Activated CD4-positive, alpha-beta T cell treated with anti-CD3 and anti-CD28 coated beads, Interleukin-2, amount 50 U/mL, for 48 hours (primary cell): ENCODE measurements around the gene CCDC69.

Experiments
- DNase-seq, 2 experiments: peaks; one replicate each; pipeline ENCODE4 v3.0.0-alpha.2; 2020

Gene CCDC69

GRCh38 chr5:151140686-151141459 lies 83.0 kb downstream of the CCDC69 start:
- DNase-seq = no peak

DNA sequence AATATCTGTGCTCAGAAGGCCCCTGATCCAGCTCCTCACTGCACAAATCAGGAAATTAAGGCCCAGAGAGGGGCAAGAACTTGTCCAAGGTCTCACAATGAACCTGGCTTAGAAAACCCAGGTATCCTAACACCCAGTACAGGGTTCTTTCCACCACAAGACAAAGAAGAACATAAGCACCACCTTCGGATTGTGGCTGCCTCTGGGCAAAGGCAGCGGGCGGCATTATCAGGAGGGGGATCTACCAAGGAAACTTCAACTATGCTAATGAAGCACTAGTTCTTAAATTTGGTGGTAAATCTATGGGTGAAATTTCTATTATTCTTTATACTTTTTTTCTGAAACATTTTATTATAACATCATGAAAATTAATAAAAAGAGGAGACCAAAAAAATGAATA lies 84.2 kb downstream of the CCDC69 start:
- peak in 1 of 2 experiments; percentile 28 for DNase-seq

GRCh38 chr5:151139015-151139414 lies 84.9 kb downstream of the CCDC69 start:
- no peak for DNase-seq

DNA sequence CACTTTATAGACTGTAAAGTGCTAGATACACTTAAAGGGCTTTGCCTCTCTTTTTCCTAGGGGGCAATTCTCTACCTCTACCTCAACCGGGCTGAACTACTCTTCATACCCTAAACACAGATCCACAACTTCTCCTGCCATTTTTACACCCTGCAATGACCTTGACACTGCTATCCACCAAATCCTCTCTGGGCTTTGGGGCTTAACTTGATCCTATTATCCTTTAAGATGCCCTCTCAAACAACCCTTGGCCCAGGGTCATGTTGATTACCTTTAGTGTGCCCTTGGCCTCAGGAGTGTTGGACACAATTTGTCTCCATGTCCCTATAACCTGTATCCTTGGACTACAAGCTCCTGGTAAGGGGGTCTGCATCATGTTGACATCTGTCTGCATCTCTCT lies 85.8 kb downstream of the CCDC69 start:
- no peak for DNase-seq

DNA sequence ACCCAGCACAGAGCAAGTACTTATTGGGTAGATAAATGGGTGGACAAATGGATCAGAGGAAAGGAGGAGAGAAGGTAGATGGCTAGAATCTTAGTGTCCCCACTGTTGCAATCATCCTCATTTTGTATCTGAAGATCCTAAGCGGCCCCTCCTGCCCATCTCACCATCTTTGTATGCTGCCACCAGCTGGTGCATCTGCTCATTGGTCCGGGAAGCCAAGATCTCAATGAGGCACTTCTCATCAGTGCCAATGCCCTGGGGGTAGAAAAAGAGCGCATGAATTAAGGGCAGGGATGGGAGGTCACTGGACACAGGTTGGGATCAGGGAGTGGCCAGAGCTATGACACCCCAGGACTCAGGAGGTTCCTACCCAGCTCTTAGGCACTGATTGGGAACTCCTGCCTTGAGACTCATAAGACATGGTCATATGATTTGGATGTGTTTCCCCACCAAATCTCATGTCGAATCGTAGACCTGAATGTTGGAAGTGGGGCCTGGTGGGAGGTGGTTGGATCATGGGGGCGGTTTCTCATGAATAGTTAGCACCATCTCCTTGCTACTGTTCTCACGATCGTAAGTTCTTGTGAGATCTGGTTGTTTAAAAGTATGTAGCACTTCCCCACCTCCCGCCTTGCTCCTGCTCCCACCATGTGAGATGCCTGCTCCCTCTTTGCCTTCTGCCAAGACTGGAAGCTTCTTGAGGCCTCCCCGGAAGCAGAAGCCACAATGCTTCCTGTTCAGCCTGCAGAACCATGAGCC lies 86.6 kb downstream of the CCDC69 start:
- DNase-seq = no peak

GRCh38 chr5:151134228-151134627 lies 89.7 kb downstream of the CCDC69 start:
- no peak for DNase-seq

DNA sequence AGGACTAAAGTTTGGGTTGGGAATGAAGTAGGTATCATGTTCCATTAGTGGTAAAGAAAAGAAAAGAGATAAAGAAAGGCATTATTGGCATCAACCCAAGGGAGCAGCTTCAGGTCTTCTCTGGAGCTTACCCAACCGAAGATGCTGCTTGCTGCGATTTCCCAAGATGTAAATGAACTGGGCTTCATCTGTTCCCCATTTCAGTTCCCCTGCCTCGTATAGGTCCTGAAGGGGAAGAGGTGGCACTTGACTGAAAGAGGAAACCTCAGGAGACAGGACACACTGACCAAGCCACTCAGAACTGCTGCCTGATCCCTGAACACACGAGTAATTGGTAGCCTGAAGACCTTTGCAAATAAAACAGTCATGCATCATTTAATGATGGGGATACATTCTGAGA lies 90.9 kb downstream of the CCDC69 start:
- no peak for DNase-seq
